NCI-H446 (cell line): ENCODE measurements around the gene RDH5.

Experiments
- DNase-seq, 2 experiments: peaks; one replicate each; lab custom pipeline; 2025; lab: John Stamatoyannopoulos, UW

RDH5 gene

DNA sequence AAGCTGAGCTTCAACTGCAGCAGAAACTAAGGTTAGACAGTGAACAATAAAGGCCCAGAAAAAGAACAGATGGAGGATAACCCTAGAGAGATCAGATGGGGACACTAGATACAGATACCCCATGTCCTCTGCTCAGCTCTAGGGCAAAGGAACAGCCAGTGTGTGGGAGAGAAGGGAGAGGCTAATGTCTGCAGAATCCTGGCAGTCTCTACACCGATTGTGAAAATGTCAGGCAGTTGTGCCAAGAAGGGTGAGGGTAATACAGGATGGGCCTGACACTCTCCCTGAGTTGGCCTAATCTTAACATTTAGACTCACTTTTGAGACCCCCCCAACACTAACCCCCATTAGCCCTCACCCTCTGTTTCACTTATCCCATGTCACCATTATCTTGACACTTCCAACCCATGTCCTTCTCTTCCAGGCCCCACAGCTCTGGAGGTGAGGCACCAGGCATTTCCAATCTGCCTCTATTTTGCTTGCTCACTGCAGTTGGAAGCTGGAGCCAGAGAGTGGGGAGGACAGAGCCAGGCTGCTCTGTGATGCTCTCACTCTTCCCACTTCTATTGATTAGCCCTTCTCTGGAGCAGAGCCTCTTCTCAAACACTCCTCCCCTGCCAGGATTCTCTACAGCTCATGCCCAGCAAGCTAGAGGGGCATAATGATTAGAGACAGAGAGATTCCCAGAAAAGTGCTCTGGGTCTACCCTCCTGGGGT, 7.3 kb upstream of the RDH5 start:
- DNase-seq = peak; percentile 43 to 53

DNA sequence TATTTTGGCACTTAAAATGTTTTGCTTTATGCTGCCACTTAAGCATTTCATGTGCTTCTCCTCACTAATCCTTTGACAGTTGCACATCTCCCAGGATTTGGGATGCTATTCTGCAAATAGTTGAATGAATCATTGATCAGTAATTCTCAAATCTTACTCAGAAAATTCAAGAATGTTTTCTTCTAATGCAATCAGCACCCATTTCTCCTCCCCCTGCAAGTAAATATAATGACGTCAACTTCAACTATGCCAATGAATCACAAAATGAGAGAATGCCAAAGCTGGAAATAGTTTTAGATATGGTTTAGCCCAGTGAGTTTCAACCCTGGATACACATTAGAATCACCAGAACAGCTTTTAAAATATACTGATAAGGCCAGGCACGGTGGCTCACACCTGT, 6.5 kb upstream of the RDH5 start:
- no peak for DNase-seq

DNA sequence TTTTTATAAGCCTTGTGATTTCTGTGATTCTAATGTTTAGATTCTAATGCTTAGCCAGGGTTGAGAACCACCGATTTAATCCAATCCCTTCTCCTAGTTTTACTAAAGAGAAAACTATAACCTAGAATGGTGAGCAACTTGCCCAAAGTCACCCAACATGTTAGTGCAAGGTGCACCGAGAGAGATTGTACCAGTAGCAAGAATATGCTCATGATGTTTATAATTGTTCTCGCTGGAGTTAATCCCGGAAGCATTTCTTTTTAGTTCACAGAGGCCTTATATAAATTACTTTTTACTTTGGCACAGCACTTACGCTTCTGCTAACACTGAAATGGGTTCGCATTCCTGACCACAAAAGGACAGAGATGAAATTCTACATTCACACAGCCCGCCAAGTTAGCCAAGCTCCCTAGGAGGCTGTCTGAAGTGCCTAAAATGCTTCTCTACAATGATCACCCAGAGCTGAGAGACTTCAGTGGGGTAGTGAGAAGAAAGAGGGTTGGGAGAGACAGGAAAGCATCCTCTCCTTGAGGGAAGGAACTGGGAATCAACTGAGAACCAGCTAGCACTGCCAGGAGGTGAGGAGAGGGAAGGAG, 4.9 kb upstream of the RDH5 start:
- DNase-seq = no peak

DNA sequence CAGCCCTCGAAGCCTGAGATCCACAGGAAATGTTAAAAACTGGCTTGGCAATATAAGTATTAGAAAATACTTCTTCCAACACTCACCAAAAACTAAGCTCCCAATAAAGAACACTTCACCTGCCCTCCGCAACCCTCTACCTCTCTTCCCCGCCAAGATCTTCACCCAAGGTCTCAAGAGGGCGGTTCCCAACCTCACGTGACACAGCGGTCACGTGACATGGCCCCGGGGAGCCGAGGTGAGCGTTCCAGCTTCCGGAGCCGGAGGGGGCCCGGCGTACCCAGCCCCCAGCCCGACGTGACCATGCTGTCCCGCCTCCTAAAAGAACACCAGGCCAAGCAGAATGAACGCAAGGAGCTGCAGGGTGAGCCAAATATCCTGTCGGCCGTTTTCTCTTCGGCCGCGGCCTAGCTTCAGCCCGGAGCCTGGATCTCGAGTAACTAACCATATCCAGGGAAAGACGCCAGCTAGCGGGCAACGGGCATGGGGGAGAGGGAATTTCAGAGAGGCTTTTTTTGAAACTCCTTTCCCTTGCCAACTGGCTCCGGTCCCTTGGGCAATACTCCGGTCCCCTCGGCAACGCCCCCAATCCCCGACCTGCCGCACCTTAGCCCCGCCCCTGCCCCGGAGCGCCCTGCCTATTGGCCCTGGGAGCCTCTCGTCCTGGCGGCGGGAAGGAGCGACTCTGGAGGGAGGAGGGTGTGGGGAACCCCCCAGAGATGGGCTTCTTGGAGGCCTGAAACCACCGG, 4.2 kb upstream of the RDH5 start, which contains the start of gene BLOC1S1:
Gene BLOC1S1 (plus strand): TSS at position 214 of the 749 bp plus-strand sequence. CDS start 6 bp downstream, at position 220.
- peak; percentile 96 to 98 for DNase-seq

DNA sequence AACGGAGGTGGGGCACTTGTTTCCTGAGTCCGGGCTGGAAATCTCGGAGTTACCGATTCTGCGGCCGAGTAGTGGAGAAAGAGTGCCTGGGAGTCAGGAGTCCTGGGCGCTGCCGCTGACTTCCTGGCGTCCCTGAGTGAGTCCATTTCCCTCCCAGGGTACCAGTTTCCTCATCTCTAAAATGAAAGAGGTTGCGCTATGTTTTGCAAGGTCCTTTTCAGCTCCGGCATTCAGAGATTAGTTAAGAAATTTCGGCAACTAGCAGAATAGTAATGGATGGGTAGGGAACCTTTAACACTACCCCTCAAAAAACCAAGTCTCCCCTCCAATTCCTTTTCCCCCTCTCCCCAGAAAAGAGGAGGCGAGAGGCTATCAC, 3.6 kb upstream of the RDH5 start:
- no peak for DNase-seq

DNA sequence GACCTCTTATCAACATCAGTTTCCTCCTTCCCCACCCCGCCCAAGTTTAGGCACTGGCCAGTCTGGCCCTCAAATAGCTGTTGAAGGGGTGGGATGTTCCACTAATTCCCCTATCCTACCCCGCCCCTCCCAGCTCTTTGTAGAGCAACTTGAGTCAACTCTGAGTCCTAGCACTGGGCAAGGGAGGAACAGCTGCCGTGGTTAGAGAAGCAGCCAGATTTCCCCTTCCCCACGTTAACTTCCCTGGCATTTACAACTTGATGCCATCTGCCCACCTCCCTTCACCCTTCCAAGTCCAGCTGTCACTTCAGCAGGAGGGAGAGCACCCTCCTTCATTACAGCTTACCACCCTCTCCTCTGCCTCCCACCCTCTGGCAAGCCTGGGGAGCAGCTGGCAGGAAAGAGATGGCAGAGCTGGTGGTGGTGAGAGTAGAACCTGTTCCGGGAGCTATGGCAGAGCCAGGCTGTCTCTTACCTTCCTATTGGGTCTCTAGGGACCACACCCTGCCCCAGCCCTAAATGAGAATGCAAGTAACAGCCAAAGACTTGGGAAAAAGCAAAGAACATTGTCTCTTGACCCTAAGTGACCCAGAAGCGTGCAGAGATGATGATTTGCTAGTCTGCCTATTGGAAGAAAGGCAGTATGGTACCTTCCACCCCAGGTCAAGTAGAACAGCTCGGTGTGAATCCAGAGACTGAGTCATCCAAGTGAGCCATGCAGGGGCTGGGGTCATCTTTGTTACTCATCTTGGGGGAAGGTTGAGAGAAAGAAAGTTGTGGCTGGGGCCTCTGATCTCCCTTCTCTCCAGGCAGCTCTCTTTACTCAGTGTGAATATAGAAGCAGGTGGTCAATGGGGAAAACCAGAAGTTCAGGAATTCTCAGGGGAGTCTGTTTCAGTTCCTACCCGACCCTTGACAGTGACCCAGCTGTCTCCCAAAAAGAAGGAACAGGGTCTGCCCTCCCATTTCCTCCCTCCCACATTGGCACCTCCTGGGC, 2.9 kb upstream of the RDH5 start:
- DNase-seq = peak; percentile 84 to 95

DNA sequence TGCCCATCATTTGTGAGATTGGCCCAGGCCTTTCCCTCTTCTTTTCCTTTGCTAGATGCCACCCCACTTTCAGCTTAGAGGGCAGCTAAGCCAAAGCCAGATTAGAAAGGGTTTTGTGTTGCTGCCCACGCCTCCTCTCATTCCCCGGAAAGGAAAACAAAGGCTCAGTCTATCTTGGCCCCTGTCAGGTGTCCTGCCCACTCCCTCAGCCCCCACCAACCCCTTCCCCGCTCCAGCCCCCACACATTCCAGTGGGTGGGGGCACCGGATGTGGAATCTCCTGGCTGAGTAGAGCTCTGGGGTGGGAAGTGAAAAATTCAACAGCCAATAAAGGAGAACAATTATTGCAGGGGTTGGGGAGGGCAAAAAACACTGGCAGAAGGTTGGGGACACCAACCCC, 2.2 kb upstream of the RDH5 start:
- no peak for DNase-seq

DNA sequence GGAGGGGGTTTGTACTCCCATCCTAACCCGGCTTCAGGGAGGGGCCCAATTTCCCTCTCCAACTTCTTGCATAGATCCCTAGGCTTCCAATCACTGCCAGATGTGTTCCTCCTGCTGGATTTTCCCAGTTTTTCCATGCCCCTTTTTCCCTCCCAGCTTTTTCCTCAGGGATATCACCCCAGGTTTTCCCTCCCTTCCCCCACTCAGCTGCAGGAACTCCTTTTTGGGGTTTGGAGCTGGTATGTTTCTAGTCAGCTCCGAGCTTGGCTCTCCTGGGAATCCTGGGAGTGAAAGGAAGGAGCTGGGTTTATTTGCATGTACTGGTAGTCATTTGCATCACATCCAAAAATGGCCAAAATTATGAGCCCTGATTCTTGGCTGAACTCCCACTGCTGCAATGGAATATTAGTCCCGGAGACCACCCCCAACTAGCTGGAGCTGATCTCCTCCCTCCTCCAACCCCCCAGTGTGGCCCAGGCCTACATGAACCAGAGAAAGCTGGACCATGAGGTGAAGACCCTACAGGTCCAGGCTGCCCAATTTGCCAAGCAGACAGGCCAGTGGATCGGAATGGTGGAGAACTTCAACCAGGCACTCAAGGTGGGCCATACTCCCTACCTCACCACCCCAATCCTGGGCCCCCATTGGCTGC, 1.4 kb upstream of the RDH5 start:
- DNase-seq = no peak

DNA sequence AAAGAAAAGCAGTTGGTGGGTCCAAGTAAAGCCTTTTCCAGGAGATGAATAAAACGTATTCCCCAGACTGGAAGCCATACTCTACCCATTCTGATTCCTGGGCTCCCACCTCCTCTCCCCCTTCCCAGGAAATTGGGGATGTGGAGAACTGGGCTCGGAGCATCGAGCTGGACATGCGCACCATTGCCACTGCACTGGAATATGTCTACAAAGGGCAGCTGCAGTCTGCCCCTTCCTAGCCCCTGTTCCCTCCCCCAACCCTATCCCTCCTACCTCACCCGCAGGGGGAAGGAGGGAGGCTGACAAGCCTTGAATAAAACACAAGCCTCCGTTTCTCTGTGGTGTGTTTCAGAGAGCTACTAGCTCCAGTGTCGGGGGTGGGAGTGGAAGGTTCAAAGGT, 822 bp upstream of the RDH5 start:
- DNase-seq = no peak

DNA sequence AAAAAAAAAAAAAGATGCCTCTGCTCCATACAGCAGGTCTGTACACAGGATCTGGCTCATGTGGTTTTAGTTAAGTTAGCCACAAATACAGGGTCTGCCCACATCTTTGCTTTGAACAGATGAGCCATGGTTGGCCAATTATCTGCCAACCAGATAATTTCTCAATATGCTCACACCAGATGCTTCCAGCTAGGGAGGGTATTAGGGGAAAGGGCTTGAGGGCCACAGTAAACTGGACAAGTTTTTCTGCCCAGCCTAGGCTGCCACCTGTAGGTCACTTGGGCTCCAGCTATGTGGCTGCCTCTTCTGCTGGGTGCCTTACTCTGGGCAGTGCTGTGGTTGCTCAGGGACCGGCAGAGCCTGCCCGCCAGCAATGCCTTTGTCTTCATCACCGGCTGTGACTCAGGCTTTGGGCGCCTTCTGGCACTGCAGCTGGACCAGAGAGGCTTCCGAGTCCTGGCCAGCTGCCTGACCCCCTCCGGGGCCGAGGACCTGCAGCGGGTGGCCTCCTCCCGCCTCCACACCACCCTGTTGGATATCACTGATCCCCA, 776 bp downstream of the RDH5 start:
- DNase-seq = peak; percentile 75 to 93

DNA sequence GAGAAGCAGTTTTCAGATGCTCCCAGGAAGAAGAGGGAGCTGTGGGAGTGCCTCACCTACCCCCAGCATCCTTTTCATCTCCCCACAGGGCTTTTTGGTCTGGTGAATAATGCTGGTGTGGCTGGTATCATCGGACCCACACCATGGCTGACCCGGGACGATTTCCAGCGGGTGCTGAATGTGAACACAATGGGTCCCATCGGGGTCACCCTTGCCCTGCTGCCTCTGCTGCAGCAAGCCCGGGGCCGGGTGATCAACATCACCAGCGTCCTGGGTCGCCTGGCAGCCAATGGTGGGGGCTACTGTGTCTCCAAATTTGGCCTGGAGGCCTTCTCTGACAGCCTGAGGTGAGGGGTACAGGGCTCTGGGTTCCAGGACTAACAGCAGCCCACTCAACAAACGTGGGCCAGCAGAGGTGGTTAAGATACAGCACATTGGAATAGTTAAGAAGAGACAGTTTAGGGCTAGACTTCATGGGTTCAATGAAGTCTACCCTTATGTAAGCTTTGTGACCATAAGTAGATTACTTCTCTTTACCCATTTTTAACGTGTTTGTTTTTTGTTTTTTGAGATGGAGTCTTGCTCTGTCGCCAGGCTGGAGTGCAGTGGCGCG, 1.5 kb downstream of the RDH5 start:
- DNase-seq = no peak

DNA sequence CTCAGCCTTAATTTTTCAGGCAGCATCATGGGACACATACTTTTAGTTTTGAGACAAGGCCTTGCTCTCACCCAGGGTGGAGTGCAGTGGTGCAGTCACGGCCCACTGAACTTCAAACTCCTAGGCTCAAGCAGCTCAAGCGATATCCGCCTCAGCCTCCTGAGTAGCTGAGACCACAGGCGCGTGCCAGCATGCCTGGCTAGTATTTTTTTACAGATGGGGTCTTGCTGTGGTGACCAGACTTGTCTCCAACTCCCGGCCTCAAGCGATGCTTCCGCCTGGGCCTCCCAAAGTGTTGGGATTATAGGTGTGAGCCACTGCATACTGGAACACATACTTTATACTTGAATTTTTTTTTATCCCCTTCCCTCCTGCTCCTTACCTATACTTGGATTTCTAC, 2.8 kb downstream of the RDH5 start:
- no peak for DNase-seq

DNA sequence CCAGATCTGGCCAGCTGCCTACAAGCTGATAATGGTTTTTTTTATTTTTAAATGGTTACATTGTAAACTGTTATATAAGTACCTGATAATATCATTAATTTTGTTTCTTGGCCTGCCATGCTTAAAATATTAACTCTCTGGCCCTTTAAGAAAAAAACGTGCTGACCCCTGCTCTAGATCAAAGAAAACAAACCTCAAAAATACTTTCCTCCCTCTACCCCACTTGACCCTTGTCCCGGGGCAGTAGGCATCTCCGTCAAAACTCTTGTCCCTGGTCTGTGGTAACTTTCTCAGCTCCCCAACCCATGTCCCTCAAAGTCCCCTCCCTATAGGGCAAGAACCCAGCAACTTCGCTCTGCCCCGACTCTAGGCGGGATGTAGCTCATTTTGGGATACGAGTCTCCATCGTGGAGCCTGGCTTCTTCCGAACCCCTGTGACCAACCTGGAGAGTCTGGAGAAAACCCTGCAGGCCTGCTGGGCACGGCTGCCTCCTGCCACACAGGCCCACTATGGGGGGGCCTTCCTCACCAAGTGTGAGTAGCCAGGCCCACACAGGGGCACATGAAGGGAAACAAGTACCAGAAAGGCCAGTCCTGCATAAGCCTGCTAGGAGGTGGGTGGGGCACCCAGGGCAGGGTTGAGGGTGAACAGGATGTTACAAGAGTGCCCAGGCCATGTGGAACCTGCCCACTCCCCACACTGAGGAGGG, 3.5 kb downstream of the RDH5 start:
- no peak for DNase-seq

DNA sequence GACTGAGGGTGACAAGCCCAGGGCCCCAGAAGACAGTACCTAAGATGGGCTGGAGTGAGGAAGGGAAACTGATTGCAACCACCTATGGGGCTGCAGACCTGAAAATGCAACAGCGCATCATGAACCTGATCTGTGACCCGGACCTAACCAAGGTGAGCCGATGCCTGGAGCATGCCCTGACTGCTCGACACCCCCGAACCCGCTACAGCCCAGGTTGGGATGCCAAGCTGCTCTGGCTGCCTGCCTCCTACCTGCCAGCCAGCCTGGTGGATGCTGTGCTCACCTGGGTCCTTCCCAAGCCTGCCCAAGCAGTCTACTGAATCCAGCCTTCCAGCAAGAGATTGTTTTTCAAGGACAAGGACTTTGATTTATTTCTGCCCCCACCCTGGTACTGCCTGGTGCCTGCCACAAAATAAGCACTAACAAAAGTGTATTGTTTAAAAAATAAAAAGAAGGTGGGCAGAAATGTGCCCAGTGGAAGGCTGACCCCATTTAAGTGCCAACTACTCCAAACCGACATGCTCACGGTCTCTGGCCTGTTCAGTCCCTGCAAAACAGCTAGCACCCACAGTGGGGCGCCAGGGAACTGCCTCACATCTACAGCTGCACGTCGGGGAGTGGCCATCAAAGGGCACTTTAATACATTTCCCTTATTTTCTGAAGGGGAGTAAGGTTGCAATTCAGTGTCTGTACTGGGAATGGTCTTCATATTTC, 4.2 kb downstream of the RDH5 start:
- peak; percentile 20 to 65 for DNase-seq

DNA sequence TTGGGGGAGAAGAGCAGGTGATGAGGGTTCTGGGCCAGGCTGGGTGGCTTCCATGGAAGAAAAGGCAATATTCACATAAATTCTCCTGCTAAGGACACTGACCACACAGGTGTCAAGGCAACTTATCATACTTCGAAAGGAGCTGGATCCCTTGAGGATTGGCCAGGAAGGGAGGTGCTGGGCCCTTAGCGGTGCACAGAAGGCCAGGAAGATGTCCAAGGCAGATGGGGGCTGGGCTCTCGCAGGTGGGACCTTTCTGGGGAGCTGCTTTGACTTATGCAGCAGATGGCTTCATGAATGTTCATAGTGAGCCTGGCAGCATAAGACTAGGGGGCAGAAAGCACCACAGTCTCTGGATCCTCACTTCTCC, 4.7 kb downstream of the RDH5 start:
- DNase-seq = no peak

DNA sequence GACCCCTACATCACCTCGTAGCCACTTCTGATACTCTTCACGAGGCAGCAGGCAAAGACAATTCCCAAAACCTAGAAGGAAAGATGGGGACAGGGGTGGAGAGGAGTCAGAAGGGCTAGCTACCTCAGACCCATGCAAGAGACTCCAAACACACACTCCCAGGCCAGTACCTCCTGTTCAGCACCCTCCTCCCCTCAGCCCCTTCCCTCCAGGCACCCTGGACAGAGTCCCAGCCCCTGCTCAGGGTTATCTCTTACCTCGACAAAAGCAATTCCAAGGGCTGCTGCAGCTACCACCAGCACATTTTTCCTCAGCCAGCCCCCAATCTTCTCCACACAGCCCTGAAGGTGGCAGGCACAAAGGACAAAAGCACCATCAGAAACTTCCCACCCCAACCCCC, 5.4 kb downstream of the RDH5 start:
- no peak for DNase-seq

DNA sequence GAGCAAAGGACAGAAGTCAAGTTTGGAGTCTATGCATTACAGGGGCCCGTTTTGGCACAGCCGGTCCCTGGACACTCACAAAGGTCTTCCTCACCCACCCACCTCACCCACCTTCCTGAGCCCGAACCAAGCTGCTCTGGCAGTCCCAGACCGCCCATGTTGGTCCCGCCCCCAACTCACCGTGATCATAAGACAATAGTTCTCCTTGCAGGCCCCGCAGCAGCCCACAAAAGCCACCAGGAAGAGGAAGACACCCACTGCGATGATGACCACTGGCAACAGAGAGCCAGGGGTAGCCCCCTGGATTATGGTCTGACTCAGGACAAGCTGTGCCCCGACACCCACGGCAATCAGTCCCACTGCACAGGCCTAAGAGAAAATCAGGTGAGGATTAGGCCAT, 6.8 kb downstream of the RDH5 start:
- no peak for DNase-seq

DNA sequence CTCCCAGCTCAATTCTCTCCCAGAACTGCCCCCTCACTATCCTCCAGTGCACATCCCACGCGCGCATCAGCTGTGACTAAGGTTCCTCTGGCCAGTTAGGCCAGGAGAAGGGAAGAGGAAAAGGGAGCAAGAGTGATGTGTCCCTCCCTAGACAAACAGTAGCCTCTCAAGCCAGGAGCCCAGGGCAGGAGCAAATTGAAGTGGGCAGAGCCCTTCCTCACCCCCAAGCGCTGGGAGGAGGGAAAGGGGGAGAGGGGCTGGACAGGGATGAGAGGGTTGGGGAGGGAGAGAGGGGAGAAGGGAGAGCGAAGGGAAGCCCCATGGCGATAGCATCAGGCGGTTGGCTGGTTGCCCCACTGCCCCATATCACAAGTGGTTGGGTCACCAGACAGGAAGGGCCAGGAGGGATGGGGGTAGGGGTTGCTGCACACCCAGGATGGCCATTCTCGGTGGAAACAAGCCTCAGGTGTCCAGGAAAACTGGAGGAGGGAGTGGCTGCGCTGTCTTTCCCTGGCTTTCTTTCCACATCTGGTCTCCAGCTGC, 7.5 kb downstream of the RDH5 start:
- no peak for DNase-seq
